GM19463 (cell line): Measurements from ENCODE around the gene INTS13.
A peak's percentile ranks its signal among the peaks of the same experiment; 100 is the strongest.
"Not testable (repeated sequence)": the region's sequence is repeated elsewhere in the genome, so short reads cannot be mapped to it uniquely, and the experiment has no call there.

Experiments
- ATAC-seq: cut with Tn5 transposase; IDR thresholded peaks from one replicate; pipeline ENCODE4 v1.9.1; 2021; ENCODE audit warnings: mild to moderate bottlenecking, moderate library complexity; ENCODE audit not compliant: unreplicated experiment

Gene INTS13, protein sequence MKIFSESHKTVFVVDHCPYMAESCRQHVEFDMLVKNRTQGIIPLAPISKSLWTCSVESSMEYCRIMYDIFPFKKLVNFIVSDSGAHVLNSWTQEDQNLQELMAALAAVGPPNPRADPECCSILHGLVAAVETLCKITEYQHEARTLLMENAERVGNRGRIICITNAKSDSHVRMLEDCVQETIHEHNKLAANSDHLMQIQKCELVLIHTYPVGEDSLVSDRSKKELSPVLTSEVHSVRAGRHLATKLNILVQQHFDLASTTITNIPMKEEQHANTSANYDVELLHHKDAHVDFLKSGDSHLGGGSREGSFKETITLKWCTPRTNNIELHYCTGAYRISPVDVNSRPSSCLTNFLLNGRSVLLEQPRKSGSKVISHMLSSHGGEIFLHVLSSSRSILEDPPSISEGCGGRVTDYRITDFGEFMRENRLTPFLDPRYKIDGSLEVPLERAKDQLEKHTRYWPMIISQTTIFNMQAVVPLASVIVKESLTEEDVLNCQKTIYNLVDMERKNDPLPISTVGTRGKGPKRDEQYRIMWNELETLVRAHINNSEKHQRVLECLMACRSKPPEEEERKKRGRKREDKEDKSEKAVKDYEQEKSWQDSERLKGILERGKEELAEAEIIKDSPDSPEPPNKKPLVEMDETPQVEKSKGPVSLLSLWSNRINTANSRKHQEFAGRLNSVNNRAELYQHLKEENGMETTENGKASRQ

GRCh38 chr12:26937863-26938700 is at the start of gene INTS13, which contains the start of gene FGFR1OP2:
TSS of gene INTS13 (minus strand) at chr12:26937981. CDS start at chr12:26936803, 1,178 bp downstream.
TSS of gene FGFR1OP2 (plus strand) at chr12:26938470. CDS start at chr12:26954159, 15,689 bp downstream.
- ATAC-seq, result peak; percentile 84

DNA sequence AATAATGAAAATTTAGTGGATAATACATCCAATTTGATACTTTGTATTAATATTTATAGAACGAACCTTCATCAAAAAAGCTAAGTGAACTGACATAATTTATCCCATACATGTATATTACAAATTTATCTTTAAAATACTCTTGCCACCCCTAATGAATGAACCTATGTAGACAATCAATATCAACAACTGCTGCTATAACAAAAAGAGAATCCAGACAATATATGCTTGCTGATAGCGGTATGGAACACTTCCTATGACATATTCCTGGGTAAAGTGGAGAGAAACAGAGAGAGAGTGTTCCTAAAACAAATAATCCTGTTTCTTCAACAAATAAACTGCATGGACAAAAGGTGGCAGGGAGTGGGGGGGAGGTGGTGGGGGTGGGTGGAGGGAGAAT is 45.1 kb upstream of the INTS13 start:
- no peak for ATAC-seq

- no peak for ATAC-seq
Observed at GRCh38 chr12:26979733-26980132, 42.0 kb upstream of the INTS13 start.

GRCh38 chr12:26978801-26979200 is 41.0 kb upstream of the INTS13 start:
- no peak for ATAC-seq

DNA sequence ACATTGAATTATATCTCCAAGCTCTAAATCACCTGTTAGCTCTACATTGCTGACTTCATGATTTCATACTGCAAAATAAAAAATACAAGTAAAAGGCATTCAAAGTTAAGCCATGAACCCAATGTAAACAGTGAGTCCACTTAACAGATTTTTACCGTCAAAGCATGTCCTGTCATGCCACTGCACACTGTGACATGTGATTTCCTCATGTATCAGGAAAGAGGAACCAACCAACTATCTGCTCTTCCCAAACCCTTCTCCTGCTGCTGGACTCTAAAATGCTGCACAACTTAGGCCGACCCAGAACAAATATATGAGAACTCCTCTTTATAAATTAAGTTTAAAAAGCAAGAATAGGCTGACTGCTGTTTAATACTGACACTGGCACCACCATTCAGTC is 38.9 kb upstream of the INTS13 start:
- no peak for ATAC-seq

DNA sequence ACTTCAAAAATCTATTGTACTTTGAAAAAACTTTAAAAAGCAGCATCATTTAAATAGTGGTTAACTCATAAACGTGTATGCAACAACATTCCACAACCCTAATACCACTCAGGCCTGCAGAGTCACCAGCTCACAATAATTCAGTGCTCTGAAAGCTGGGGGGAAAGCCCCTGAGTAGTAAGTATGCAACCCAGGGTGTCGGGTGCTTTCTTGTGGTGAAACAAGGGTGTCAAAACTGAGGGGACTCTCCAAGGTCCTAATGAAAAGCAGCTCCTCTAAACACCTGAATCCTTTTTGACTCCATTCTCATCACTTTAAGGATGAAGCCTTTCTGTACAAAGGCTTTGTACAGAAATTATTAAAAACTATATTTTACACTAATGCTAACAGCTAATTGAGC is 34.2 kb upstream of the INTS13 start:
- peak; percentile 100 for ATAC-seq

DNA sequence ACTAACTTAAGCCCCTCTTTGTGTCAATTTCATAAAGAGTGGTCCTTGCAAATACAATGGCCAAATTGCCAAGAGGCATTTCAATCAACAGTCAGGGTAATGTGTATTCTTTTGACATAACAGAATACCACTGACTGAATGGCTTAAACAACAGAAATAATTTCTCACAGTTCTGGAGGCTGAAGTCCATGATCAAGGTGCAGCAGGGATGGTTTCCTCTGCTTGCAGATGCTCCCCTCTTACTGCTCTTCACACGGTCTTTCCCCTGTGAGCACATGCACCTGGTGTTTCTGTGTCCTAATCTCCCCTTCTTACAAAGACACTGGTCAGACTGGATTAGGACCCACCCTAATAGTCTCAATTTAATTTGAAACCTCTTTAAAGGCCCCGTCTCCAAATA is 32.4 kb upstream of the INTS13 start:
- no peak for ATAC-seq

- no peak for ATAC-seq
Observed at GRCh38 chr12:26966842-26967241, 29.1 kb upstream of the INTS13 start.

DNA sequence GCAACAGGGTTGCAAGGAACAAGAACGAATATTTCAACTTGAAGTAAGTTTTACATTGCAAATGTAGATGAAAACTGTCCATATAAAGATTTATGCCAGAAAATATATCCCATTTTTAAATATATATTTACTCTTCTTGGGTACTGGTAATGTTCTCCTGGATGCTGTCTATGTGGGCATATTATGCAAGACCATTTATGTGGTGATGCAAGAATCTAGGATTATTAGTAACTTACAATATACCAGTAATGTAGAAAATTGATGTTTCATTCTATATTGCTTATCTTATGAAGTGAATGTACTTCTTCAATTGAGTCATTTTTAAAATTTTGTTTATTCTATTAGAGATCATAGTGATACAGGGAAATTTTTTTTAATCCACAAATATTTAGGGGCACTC is 25.6 kb upstream of the INTS13 start:
- no peak for ATAC-seq

- no peak for ATAC-seq
Observed at GRCh38 chr12:26961803-26962202, 24.0 kb upstream of the INTS13 start.

GRCh38 chr12:26961391-26961790 is 23.6 kb upstream of the INTS13 start:
- not testable (repeated sequence) for ATAC-seq

DNA sequence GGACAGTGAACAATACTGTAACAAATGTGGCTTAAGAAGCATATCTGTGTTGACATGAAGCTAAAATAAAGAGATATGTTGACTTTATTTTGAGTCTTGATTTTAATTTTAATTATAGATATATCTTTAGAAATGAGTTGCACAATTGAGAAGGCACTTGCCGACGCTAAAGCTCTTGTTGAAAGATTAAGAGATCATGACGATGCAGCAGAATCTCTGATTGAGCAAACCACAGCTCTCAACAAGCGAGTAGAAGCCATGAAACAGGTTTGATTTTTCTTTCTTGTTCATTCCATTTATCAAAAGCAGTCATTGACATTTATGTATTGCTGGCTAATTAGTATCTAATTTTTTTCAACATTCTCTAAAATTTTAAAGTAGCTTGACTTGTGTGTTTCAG is 16.2 kb upstream of the INTS13 start:
- no peak for ATAC-seq

DNA sequence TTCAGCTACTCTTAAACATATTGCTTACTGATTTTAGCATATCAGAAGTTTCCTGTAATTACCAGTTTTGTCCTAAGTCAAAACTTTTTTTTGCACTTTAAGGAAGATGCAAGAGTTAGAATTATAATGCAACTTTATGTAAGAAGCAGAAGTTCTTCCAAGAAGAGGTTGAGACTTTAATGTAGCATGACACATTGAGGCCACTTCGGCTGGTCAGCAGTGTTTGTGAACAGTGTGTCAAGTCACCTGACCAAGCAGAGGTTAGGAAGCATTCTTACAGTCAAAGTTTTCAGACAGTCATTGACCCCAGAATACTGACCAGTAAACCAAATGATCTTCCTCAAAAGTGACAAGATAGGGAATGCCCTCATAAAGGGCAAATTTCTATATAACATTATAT is 15.7 kb upstream of the INTS13 start:
- ATAC-seq, result no peak

- ATAC-seq, result no peak
Observed at GRCh38 chr12:26948309-26948708, 10.5 kb upstream of the INTS13 start.

DNA sequence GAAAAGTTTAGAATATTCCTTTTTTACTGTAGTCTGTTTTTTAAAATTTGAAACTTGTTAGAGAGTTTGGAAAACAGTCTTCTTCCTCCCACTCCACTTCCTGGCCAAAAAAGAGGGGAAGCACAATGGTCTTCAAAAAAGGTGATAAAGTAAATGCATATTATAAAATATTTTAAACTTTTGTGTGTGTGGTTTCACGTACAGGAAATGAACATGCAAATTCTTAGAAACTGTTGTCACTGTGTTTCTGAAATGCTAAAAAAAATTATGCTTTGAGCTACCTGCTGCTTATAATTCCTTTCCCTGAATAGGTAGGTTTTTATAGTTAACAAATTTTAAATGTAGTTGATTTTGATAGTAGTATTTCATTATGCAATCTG is 3.4 kb upstream of the INTS13 start:
- ATAC-seq, result no peak

- ATAC-seq, result no peak
Observed at GRCh38 chr12:26940516-26941214, 2.9 kb upstream of the INTS13 start.

GRCh38 chr12:26939953-26940352 is 2.2 kb upstream of the INTS13 start:
- no peak for ATAC-seq

GRCh38 chr12:26939192-26939832 is 1.5 kb upstream of the INTS13 start:
- no peak for ATAC-seq

DNA sequence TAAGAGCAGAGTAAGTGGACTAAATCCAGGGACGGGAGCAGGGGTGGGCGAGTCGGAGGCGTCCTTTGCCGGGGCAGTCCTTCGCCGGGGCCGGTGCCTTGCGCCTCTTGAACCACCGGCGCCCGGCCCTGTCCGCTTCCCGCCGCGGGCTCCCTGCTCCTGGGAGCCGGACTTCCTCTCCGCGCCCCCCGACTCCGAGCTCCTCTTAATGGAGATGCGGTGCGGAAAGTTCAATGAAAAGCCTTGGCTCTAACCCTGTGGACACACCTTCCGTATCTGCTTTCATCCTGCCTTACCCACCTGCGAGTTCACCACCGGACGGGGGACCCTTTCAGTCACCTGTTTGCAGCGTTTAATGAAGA is 901 bp upstream of the INTS13 start:
- peak; percentile 10 for ATAC-seq

DNA sequence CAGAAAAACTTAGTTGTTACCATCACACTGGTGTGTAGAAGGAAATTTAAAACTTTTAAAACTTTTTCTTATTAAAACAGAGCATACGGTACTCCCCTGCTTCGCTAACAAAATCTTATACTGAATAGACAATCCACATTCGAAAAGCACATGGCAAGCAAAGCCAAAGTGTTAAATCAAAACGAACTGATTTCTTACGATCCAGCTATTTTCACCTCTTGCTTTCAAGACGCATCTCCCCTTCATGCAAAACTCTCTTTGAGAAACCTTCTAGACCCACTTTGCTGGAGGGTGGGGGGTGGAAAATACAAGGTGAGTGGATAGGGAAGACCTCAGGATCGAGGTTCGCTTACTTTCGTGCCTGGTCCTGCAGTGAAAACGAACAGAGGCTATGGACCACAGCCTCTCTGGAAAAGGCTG is 328 bp downstream of the INTS13 start:
- no peak for ATAC-seq
